Fibroblast of pulmonary artery (primary cell): Measurements from ENCODE around the gene HEYL.

ENCODE experiments used
- DNase-seq: peaks from one replicate; pipeline ENCODE4 v3.0.0-alpha.2; 2010; ENCODE audit warnings: low read depth
- H3K4me3 ChIP-seq: replicated peaks from 2 replicates; pipeline ENCODE4 v1.5.1; 2011; ENCODE audit warnings: low read depth, mild to moderate bottlenecking, control low read depth, low read length, moderate library complexity
- TF ChIP-seq, protein P1 (sequence below): IDR thresholded peaks from 2 replicates; pipeline ENCODE4 v1.5.1; 2011; ENCODE audit warnings: mild to moderate bottlenecking, control low read depth, low read length, inconsistent platforms; ENCODE audit errors: missing control alignments

Gene HEYL

DNA sequence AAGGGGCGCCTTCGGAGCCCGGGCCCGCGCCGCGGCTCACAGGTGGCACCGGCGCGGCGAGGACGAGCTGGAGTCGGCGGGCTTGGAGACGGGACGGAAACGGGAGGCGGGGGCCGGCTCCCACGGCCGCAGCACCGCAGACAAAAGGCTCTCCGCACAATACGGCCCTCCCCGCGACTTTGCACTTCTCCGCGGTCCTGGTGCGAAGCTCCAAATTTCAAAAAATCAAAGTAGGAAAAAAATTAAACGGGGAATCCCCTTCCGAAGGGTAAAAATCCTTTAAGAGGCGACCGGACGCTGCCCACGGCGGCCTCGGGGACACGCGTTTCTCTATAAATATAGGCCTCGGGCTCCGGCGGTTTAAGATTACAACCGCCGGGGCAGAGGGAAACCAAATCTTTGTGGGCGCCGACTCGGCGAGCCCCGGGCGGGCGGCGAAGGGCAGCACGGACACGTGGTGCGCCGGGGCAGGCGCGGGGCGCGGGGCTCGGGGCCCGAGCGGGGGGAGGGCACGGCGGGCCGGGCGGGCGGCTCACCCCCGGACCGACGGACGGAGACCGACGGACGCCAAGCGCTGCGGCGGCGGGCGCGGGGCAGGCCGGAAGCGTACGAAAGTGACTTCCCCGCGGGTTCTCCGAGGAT is 63.3 kb downstream of the HEYL start:
- DNase-seq = no peak
- H3K4me3 ChIP-seq = peak overlapping the region; percentile 85
- TF ChIP-seq, protein P1, sequence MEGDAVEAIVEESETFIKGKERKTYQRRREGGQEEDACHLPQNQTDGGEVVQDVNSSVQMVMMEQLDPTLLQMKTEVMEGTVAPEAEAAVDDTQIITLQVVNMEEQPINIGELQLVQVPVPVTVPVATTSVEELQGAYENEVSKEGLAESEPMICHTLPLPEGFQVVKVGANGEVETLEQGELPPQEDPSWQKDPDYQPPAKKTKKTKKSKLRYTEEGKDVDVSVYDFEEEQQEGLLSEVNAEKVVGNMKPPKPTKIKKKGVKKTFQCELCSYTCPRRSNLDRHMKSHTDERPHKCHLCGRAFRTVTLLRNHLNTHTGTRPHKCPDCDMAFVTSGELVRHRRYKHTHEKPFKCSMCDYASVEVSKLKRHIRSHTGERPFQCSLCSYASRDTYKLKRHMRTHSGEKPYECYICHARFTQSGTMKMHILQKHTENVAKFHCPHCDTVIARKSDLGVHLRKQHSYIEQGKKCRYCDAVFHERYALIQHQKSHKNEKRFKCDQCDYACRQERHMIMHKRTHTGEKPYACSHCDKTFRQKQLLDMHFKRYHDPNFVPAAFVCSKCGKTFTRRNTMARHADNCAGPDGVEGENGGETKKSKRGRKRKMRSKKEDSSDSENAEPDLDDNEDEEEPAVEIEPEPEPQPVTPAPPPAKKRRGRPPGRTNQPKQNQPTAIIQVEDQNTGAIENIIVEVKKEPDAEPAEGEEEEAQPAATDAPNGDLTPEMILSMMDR = no peak

DNA sequence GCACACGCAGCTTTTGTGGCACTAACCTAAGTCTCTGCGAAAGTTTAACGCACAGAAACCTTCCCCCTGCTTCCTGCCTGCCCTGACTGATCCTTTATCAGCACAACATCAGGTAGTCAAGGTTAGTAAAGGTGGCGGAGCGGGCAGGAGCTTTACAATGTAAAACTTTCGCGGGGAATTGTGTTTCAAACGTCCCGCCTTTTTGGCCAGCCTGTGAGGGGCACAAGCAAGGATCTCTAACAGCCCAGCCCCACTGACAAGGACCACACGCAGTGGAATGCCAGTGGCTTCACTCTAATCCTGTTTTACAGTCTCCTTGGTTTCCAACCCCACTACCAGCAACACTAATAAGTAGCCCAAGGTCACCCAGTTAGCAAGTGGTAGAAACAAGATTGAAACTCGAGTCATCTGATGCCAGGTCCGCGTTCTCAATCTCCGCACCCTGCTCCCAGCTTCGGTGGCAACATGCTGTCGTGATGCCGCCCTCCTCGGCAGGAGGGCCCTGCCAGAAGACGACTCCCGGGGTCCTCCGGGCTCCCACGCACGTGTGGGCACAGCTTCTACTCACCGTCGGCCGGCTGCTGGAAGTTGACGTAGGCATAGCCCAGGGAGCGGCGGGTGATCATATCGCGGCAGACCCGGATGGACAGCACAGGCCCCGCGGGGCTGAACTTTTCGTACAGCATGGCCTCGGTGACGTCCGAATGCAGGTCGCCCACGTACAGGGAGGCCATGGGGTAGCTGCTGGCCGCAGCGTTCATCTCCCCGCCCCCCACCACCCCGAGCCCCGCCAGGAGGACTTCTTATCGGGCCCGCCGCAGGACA is 64.0 kb downstream of the HEYL start:
- peak overlapping the region; percentile 85 for H3K4me3 ChIP-seq
- DNase-seq = peak; percentile 73
- TF ChIP-seq, protein P1 = no peak

DNA sequence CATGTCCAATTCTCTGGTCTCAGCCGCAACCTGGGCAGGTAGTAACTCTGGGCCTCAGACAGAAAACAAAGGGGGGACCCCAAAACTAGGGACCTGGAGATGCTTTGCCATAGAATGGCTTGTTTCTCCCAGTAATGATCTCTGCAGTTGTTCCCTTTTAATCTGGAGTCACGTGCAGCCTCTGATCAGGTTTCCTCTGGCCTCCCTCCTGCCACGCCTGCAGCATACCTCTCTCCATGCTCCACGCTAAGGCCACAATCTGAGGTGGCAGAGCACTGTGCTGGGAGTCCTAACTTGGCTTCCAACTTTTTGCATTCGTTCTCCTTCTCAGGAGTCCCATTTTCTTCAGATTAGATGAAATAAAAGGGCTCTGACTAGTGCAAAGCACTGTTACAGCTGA is 64.8 kb downstream of the HEYL start:
- H3K4me3 ChIP-seq = peak overlapping the region; percentile 85
- TF ChIP-seq, protein P1 = no peak
- no peak for DNase-seq
